ENCODE measurements around the gene FZD1.

- no peak for TF ChIP-seq BHLHE40 (IDR thresholded peaks at IDR 0.05; ENCODE audit: borderline replicate concordance)
- no peak for TF ChIP-seq ARNT (IDR thresholded peaks at IDR 0.05)
- no peak for TF ChIP-seq FOXK2 (IDR thresholded peaks at IDR 0.05)
- no peak for TF ChIP-seq HDGF (IDR thresholded peaks at IDR 0.05; ENCODE audit: borderline replicate concordance)
- no peak for TF ChIP-seq SP1 (IDR thresholded peaks at IDR 0.05)
These were observed 37.8 kb upstream of the FZD1 start for GRCh38 chr7:91226411-91226810.

Data from HEK293T (cell line).